Measurements from ENCODE around the gene PCDHA4.

GRCh38 chr5:140785905-140786686, 20.8 kb upstream of the PCDHA4 start, which contains the start of gene PCDHA1:
- no peak for TF ChIP-seq CTCF (IDR thresholded peaks at IDR 0.05)
- no peak for TF ChIP-seq POLR2A (IDR thresholded peaks at IDR 0.05)

Measured in testis (tissue), 2 donors.